ENCODE data around the gene FIZ1.

FIZ1 gene

DNA sequence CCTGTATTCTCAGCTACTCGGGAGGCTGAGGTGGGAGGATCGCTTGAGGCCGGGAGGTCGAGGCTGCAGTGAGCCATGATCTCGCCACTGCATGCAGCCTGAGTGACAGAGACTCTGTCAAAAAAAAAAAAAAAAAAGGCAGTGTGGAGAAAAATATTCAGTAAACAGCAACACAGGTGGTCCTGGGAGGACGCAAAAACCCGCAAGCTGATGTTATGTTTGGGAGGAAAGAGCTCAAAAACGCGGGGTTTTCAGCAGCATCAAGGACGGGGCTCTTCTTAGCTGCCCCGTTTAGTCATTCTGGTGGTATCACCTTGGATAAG lies 25.6 kb upstream of the FIZ1 start:
- DNase-seq (ENCODE audit: low spot score) = no peak
- TF ChIP-seq, protein P1, sequence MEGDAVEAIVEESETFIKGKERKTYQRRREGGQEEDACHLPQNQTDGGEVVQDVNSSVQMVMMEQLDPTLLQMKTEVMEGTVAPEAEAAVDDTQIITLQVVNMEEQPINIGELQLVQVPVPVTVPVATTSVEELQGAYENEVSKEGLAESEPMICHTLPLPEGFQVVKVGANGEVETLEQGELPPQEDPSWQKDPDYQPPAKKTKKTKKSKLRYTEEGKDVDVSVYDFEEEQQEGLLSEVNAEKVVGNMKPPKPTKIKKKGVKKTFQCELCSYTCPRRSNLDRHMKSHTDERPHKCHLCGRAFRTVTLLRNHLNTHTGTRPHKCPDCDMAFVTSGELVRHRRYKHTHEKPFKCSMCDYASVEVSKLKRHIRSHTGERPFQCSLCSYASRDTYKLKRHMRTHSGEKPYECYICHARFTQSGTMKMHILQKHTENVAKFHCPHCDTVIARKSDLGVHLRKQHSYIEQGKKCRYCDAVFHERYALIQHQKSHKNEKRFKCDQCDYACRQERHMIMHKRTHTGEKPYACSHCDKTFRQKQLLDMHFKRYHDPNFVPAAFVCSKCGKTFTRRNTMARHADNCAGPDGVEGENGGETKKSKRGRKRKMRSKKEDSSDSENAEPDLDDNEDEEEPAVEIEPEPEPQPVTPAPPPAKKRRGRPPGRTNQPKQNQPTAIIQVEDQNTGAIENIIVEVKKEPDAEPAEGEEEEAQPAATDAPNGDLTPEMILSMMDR (conservative IDR thresholded peaks at IDR 0.05; ENCODE audit: low read depth) = no peak
- POLR2A ChIA-PET (ENCODE audit: low non-redundant PET) = interaction anchor here (0.6 to 1.0 kb wide), 7 partner anchors 11 to 149 kb away, joined by 3 to 7 read pairs (median 3); partner anchors contain the start of genes ZNF628 and ZNF865
- CTCF ChIA-PET = interaction anchor here (0.6 to 1.2 kb wide), 2 partner anchors 14 to 29 kb away, joined by 4 to 5 read pairs; no protein-coding TSS in a partner anchor
- H3K27ac ChIP-seq = peak overlapping the region; percentile 87

DNA sequence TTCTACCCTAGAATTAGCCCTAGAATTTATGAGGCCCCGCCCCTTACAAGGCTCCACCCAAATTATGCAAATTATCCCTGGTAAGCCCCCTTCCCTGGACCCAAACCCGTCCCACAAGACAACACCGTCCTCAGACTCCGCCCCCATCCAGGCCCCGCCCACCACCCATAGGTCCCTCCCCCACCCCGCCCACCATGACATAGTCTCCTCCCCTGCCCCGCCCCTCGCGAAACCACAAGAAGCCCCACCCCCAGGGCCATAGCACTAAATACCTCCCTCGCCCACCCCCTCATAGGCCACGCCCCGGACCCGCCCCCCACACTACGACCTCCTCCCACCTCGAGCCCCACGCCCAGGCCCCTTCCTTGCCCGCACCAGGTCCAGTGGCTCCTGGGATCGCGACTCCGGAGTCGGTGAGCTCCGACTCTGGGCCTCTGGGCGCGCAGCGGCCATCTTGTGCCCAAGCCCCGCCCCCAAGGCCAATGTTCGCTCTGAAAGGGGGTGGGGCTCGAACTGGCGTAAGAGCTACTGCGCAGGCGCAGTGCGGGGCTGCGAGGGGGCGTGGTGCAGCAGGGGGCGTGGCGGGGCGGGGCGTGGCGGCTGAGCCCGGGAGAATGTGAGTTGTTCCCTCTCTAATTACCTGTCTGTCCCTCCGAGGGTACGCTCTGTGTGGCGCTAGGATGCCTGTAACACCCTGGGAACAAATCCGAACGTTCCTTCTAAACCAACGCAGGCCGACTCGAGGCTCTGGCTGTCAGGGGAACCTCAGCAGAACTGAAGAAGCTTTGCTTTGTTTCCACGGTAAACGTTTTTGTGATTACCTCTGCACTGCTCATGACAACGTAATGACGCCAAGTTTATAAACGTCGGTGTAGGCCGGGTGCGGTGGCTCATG lies 25.0 kb upstream of the FIZ1 start, which contains the start of gene ZNF784:
Gene ZNF784, minus strand, starts transcription at position 458 of the 895 bp plus-strand sequence. Its CDS starts 5 bp downstream, at position 453.
- ChIA-PET POLR2A (ENCODE audit: low non-redundant PET) (interaction anchor here (0.6 to 1.0 kb wide), 6 partner anchors 12 to 148 kb away, joined by 3 to 4 read pairs (median 3); partner anchors contain the start of genes ZNF628 and ZNF865), CTCF (interaction anchor here (0.5 to 0.6 kb wide), 2 partner anchors 14 to 18 kb away, joined by 4 read pairs; no protein-coding TSS in a partner anchor)
- peak; percentile 95 for DNase-seq (ENCODE audit: low spot score)
- H3K27ac ChIP-seq = peak within 1 kb of the TSS; percentile 87
- TF ChIP-seq, protein P1 (conservative IDR thresholded peaks at IDR 0.05; ENCODE audit: low read depth) = no peak

DNA sequence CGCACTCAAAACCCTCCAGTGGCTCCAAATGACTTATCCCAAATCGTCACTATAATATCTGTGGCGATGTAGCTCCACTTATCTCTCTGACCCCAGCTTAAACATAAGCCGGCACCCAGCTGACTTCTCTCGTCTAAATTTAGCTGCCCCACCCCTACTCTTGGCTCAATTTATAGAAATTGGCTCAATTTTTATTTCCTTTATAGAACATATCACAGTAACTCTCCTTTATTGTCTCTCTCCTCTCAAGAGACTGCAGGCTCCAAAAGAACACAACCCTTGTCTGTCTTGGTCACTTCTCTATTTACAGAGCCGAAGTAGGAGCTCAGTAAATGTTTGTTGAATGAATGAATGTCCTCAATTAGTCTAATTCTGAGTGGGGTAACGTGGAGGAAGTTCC lies 24.2 kb upstream of the FIZ1 start:
- POLR2A ChIA-PET (ENCODE audit: low non-redundant PET) = no interaction called here
- DNase-seq (ENCODE audit: low spot score) = no peak

DNA sequence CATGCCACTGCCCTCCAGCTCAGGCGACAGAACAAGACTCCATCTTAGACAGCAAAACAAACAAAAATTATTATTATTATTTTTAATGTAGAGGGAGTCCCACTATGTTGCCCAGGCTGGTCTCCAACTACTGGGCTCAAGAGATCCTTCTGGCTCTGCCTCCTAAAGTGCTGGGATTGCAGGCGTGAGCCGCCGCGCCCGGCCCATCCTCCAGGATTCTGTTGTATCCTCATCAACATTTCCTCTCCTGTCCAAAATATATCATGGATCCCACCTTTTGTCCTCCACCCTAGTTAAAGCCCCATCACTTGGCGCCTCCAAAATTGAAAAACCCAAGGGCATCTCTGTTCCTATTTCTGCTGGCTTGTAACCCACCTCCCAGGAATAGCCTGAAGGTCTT lies 23.8 kb upstream of the FIZ1 start:
- POLR2A ChIA-PET (ENCODE audit: low non-redundant PET) = no interaction called here
- CTCF ChIA-PET = interaction anchor here (0.7 to 1.3 kb wide), 2 partner anchors 17 to 119 kb away, joined by 3 read pairs; no protein-coding TSS in a partner anchor
- DNase-seq (ENCODE audit: low spot score) = no peak
- TF ChIP-seq, protein P1 (conservative IDR thresholded peaks at IDR 0.05; ENCODE audit: low read depth) = no peak
- H3K27ac ChIP-seq = peak overlapping the region; percentile 22

More for the DNA sequence above, 24.2 kb upstream of the FIZ1 start:
- CTCF ChIA-PET = interaction anchor here (1.3 kb wide), 1 partner anchor 120 kb away, joined by 3 read pairs; no protein-coding TSS in a partner anchor
- TF ChIP-seq, protein P1 (conservative IDR thresholded peaks at IDR 0.05; ENCODE audit: low read depth) = no peak
- no peak overlapping the region for H3K27ac ChIP-seq

DNA sequence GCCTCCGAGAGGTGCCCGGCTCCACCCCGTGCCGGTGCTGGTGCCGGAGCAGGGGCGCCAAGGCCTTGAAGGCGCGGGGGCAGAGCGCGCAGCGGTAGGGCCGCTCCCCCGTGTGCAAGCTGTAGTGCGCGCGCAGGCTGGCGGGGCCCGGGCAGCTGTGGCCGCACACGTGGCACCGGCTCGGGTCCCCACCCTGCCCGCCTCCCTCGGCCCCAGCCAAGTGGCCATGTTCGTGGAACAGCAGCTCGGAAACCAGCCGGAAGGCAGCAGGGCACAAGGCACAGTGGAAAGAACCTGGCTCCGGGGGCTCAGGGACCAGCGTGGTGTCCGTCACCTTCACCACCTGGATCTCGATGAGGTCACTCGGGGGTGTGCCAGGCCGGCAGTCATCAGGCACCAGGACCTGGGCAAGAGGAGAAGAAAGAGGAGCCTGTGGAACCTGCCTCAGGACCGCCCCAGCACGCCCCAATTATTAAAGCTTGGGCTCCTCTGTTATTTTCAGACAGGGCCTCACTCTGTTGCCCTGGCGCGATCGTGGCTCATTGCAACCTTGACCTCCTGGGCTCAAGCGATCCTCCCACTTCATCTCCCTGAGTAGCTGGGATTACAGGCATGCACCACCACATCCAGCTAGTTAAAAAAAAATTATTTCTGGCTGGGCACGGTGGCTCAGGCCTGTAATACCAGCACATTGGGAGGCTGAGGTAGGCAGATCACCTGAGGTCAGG lies 23.1 kb upstream of the FIZ1 start:
- CTCF ChIA-PET = interaction anchor here (0.5 to 1.3 kb wide), 4 partner anchors 15 to 208 kb away, joined by 3 read pairs; no protein-coding TSS in a partner anchor
- H3K27ac ChIP-seq = peak overlapping the region; percentile 22
- TF ChIP-seq, protein P1 (conservative IDR thresholded peaks at IDR 0.05; ENCODE audit: low read depth) = no peak
- no peak for DNase-seq (ENCODE audit: low spot score)
- POLR2A ChIA-PET (ENCODE audit: low non-redundant PET) = no interaction called here

DNA sequence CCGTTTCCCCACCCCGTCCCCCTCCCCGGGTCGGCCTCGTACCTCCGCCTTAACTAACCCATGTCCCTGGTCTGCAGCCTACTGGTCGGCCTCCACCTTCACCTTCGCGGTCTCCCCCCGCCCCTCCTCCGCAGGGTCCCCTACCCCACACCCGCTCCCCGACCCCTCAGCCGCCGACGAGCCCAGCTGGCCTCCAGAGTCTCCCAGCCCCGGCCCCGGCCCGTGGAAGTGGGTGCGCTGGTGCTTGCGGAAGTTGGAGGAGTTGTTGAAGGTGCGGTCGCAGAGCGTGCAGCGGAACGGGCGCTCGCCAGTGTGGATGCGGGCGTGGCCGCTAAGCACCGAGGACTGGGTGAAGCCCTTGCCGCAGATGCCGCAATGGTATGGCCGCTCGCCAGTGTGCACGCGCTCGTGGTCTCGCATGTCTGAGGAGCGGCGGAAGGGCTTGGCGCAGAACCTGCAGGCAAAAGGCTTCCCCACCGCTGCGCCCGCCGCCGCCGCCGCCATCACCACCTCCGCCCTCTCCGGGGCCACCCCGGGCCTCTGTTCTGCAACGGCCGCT lies 22.4 kb upstream of the FIZ1 start:
- ChIA-PET CTCF (interaction anchor here (0.5 kb wide), 1 partner anchor 16 kb away, joined by 3 read pairs; no protein-coding TSS in a partner anchor), POLR2A (ENCODE audit: low non-redundant PET) (no interaction called here)
- no peak for DNase-seq (ENCODE audit: low spot score)
- H3K27ac ChIP-seq = peak overlapping the region; percentile 5; the same call in 1 of the 2 replicates
- TF ChIP-seq, protein P1 (conservative IDR thresholded peaks at IDR 0.05; ENCODE audit: low read depth) = no peak

Measured in RWPE1 (cell line).